Measurements from ENCODE around the gene TLX2.

The TLX2 gene

GRCh38 chr2:74556159-74556558 is 41.9 kb downstream of the TLX2 start:
- Histone ChIP-seq H3K27me3 (ENCODE audit: low read depth, low read length) (peaks cover 8% of the 10 kb centered on the region; the same call in 1 of the 2 replicates), H3K27ac (ENCODE audit: low read length) (no peak overlapping the region), H3K36me3 (replicated peaks; ENCODE audit: low read depth, low read length) (no peaks in the 10 kb centered on the region), H2AFZ (ENCODE audit: low read depth, low read length) (no peak overlapping the region), H3K9ac (ENCODE audit: low read length) (no peak overlapping the region), H3K79me2 (ENCODE audit: low read length) (peaks cover 3% of the 10 kb centered on the region; the same call in 1 of the 2 replicates), H3K4me3 (ENCODE audit: low read length) (no peak overlapping the region), H3K4me1 (ENCODE audit: low read length) (peaks cover 11% of the 10 kb centered on the region), H3K9me3 (ENCODE audit: insufficient read depth, low read length) (no peaks in the 10 kb centered on the region), H3K4me2 (ENCODE audit: low read length) (no peak overlapping the region), H4K20me1 (ENCODE audit: insufficient read depth, low read length) (no peaks in the 10 kb centered on the region)
- TF ChIP-seq EZH2phosphoT487 (IDR thresholded peaks at IDR 0.05; ENCODE audit: low read depth) (no peak), CTCF (IDR thresholded peaks at IDR 0.05; ENCODE audit: low read depth, low read length) (no peak)

- Histone ChIP-seq H4K20me1 (ENCODE audit: insufficient read depth, low read length) (no peaks in the 10 kb centered on the region), H3K9ac (ENCODE audit: low read length) (no peak overlapping the region), H3K36me3 (replicated peaks; ENCODE audit: low read depth, low read length) (no peaks in the 10 kb centered on the region), H3K9me3 (ENCODE audit: insufficient read depth, low read length) (no peaks in the 10 kb centered on the region), H3K4me2 (ENCODE audit: low read length) (no peak overlapping the region), H3K79me2 (ENCODE audit: low read length) (peaks cover 3% of the 10 kb centered on the region; the same call in 1 of the 2 replicates), H3K27ac (ENCODE audit: low read length) (no peak overlapping the region), H3K4me1 (ENCODE audit: low read length) (peaks cover 11% of the 10 kb centered on the region), H3K4me3 (ENCODE audit: low read length) (no peak overlapping the region), H2AFZ (ENCODE audit: low read depth, low read length) (no peak overlapping the region), H3K27me3 (ENCODE audit: low read depth, low read length) (peaks cover 12% of the 10 kb centered on the region; the same call in 1 of the 2 replicates)
- TF ChIP-seq CTCF (IDR thresholded peaks at IDR 0.05; ENCODE audit: low read depth, low read length) (no peak), EZH2phosphoT487 (IDR thresholded peaks at IDR 0.05; ENCODE audit: low read depth) (no peak)
Observed at GRCh38 chr2:74556831-74557370, 42.7 kb downstream of the TLX2 start.

GRCh38 chr2:74558284-74559230 is 44.3 kb downstream of the TLX2 start:
- no peaks in the 10 kb centered on the region for H3K9me3 ChIP-seq (ENCODE audit: insufficient read depth, low read length)
- no peaks in the 10 kb centered on the region for H3K36me3 ChIP-seq (replicated peaks; ENCODE audit: low read depth, low read length)
- no peaks in the 10 kb centered on the region for H4K20me1 ChIP-seq (ENCODE audit: insufficient read depth, low read length)
- H3K9ac ChIP-seq (ENCODE audit: low read length), result no peak overlapping the region
- H2AFZ ChIP-seq (ENCODE audit: low read depth, low read length), result no peak overlapping the region
- H3K4me2 ChIP-seq (ENCODE audit: low read length), result no peak overlapping the region
- peaks cover 8% of the 10 kb centered on the region for H3K4me1 ChIP-seq (ENCODE audit: low read length)
- no peak overlapping the region for H3K4me3 ChIP-seq (ENCODE audit: low read length)
- TF ChIP-seq CTCF (IDR thresholded peaks at IDR 0.05; ENCODE audit: low read depth, low read length) (no peak), EZH2phosphoT487 (IDR thresholded peaks at IDR 0.05; ENCODE audit: low read depth) (no peak)
- peaks cover 3% of the 10 kb centered on the region; the same call in 1 of the 2 replicates for H3K79me2 ChIP-seq (ENCODE audit: low read length)
- H3K27me3 ChIP-seq (ENCODE audit: low read depth, low read length), result peaks cover 12% of the 10 kb centered on the region; the same call in 1 of the 2 replicates
- H3K27ac ChIP-seq (ENCODE audit: low read length), result no peak overlapping the region

GRCh38 chr2:74559912-74560311 is 45.7 kb downstream of the TLX2 start:
- Histone ChIP-seq H3K4me2 (ENCODE audit: low read length) (no peak overlapping the region), H2AFZ (ENCODE audit: low read depth, low read length) (no peak overlapping the region), H3K27ac (ENCODE audit: low read length) (no peak overlapping the region), H3K4me3 (ENCODE audit: low read length) (no peak overlapping the region), H3K27me3 (ENCODE audit: low read depth, low read length) (peaks cover 12% of the 10 kb centered on the region), H3K36me3 (replicated peaks; ENCODE audit: low read depth, low read length) (no peaks in the 10 kb centered on the region), H4K20me1 (ENCODE audit: insufficient read depth, low read length) (no peaks in the 10 kb centered on the region), H3K79me2 (ENCODE audit: low read length) (peaks cover 3% of the 10 kb centered on the region; the same call in 1 of the 2 replicates), H3K9me3 (ENCODE audit: insufficient read depth, low read length) (no peaks in the 10 kb centered on the region), H3K4me1 (ENCODE audit: low read length) (peaks cover 5% of the 10 kb centered on the region), H3K9ac (ENCODE audit: low read length) (no peak overlapping the region)
- no peak for TF ChIP-seq EZH2phosphoT487 (IDR thresholded peaks at IDR 0.05; ENCODE audit: low read depth)
- TF ChIP-seq CTCF (IDR thresholded peaks at IDR 0.05; ENCODE audit: low read depth, low read length), result no peak
